BE2C (cell line): Measurements from ENCODE around the gene ITPRID1.

Experiments
- DNase-seq: peaks from one replicate; pipeline ENCODE4 v3.0.0-alpha.2; 2020
- H3K27me3 ChIP-seq: fragments of 250-450 bp; sonication (Bioruptor Pico); 2 replicates; pipeline ENCODE4 v1.5.1; 2020; ENCODE audit warnings: mild to moderate bottlenecking
- H3K36me3 ChIP-seq: fragments of 250-450 bp; sonication (Bioruptor Pico); 2 replicates; pipeline ENCODE4 v1.5.1; 2020; ENCODE audit warnings: mild to moderate bottlenecking
- H3K4me1 ChIP-seq: fragments of 250-450 bp; sonication (Bioruptor Pico); 2 replicates; pipeline ENCODE4 v1.5.1; 2020
- H3K4me3 ChIP-seq: 2 replicates; pipeline ENCODE4 v1.5.1; 2011; ENCODE audit warnings: low read depth, low read length
- H3K9me3 ChIP-seq: fragments of 250-450 bp; sonication (Bioruptor Pico); 2 replicates; pipeline ENCODE4 v1.5.1; 2020
- TF ChIP-seq, protein P1 (sequence below): IDR thresholded peaks from 2 replicates; pipeline ENCODE4 v1.5.1; 2012; ENCODE audit warnings: mild to moderate bottlenecking, low read depth, low read length

Gene ITPRID1

DNA sequence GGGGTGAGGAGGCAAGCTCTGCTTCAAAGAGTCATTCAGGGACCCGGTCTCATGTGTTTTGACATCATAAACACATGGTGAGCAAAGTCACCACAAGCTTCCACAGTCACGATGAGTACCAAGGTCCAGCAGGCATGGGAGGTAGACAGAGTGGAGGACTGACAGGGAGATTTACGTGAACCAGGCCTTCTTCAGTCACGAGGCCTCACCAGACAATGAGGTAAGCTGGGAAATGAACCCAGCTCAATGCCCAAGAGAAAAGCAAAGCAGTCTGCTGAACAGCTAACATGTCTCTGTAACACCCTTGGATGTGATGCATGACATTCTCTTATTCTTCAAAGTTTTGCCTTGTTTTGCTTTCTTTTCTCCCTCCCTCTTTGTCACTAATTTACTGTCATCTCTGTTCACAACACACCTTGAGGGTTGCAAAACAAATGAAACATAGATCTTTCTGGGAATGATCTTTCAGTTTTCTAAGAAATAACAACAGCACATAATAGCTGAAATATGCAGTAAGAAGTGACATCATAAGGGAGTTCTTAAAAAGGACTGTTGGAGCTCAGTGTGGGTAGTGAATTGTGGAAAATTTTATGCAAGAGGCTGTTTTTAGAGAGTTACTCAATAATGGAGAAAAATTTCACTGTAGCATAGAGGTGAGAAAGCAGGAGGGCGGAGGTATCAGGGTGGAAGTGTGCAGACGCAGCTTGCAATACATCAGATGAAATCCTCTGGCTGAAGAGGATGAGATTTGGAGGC is 182.1 kb downstream of the ITPRID1 start:
- no peaks in the 10 kb centered on the region for H3K4me1 ChIP-seq
- no peaks in the 10 kb centered on the region for H3K36me3 ChIP-seq
- DNase-seq: no peak
- peaks cover 3% of the 10 kb centered on the region for H3K27me3 ChIP-seq
- TF ChIP-seq, protein P1, sequence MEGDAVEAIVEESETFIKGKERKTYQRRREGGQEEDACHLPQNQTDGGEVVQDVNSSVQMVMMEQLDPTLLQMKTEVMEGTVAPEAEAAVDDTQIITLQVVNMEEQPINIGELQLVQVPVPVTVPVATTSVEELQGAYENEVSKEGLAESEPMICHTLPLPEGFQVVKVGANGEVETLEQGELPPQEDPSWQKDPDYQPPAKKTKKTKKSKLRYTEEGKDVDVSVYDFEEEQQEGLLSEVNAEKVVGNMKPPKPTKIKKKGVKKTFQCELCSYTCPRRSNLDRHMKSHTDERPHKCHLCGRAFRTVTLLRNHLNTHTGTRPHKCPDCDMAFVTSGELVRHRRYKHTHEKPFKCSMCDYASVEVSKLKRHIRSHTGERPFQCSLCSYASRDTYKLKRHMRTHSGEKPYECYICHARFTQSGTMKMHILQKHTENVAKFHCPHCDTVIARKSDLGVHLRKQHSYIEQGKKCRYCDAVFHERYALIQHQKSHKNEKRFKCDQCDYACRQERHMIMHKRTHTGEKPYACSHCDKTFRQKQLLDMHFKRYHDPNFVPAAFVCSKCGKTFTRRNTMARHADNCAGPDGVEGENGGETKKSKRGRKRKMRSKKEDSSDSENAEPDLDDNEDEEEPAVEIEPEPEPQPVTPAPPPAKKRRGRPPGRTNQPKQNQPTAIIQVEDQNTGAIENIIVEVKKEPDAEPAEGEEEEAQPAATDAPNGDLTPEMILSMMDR: no peak
- no peak overlapping the region for H3K4me3 ChIP-seq
- no peaks in the 10 kb centered on the region for H3K9me3 ChIP-seq

DNA sequence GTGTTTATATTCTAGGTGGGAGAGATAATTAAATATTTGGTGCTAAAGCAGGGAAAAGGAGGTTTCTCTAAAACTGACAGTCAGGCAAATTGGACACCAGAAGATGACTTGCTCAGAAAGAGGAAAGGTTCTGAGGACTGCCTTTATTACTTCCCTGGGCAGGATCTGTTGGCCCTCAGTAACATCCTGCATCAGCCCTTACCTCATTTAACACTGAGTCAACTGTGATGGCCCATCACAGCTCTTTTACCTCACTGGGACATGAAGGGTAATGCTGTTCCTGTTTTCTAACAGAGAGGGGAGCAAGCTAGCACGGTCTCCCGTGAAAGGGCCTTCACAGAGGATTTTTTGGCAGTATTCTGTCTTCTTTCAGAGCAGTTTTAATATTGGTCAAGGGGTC is 185.2 kb downstream of the ITPRID1 start:
- TF ChIP-seq, protein P1: no peak
- Histone ChIP-seq H3K4me1 (no peaks in the 10 kb centered on the region), H3K27me3 (peaks cover 1% of the 10 kb centered on the region), H3K36me3 (no peaks in the 10 kb centered on the region), H3K9me3 (no peaks in the 10 kb centered on the region), H3K4me3 (no peak overlapping the region)
- no peak for DNase-seq

DNA sequence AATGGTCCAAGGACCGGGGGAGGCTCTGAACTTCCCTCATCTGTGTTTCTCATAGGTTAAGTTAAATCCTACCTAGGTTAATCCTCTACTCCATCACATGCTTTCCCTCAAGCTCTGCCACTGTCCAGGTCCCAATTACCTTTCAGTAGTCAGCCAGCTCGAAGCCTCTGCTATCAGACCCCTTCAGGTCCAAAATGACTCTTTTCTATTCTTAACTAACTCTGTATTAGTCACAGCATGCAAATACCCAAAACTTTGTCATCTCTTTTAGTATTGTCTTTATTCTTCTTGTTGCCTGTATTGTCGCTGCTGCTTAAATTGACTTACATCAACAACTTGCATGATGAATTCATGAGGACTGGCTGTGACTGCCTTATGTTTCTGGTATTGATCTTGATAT is 188.5 kb downstream of the ITPRID1 start:
- no peaks in the 10 kb centered on the region for H3K4me1 ChIP-seq
- H3K4me3 ChIP-seq: no peak overlapping the region
- no peaks in the 10 kb centered on the region for H3K27me3 ChIP-seq
- H3K9me3 ChIP-seq: no peaks in the 10 kb centered on the region
- H3K36me3 ChIP-seq: no peaks in the 10 kb centered on the region
- TF ChIP-seq, protein P1: no peak
- no peak for DNase-seq

DNA sequence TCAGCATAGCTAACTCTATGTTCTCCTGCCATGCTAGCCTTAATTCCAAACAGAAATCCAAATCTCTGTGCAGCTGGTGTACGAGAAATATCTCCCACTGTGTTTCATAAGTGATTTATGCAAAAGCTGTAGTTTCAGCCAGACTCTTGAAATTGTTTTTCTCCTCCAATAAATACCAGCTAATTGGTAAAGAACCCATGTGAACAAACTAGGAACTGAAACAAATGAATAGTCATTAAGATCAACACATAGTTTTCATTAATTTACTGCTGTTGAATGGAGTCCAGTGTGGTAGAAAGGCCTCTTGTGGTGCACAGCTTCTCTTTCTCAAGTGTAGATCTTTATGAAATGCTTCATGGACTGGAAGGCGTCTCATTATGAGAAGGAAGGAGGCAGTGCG is 191.5 kb downstream of the ITPRID1 start:
- no peak for DNase-seq
- TF ChIP-seq, protein P1: no peak

DNA sequence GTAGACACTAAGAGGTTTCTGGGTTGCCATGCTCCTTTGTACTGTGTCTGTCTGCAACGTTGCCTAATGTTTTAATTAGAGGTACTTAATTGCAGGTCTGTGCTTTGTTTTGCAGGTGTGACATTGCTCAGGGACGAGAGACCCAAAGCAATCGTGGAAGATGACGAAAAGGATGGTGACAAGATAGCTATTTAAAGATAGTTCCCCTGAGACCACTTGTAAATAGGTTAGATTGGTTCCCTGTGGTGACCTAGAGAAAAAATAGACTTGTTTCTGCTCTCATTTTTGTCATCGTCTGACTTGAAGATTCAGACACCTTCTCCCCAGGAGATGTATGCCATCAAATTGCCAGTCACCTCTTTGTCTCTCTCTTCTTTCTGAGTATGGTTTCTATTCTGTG is 193.2 kb downstream of the ITPRID1 start:
- TF ChIP-seq, protein P1: no peak
- no peaks in the 10 kb centered on the region for H3K36me3 ChIP-seq
- no peaks in the 10 kb centered on the region for H3K9me3 ChIP-seq
- no peak for DNase-seq
- no peaks in the 10 kb centered on the region for H3K27me3 ChIP-seq
- H3K4me3 ChIP-seq: no peak overlapping the region
- no peaks in the 10 kb centered on the region for H3K4me1 ChIP-seq

More for the DNA sequence above, 191.5 kb downstream of the ITPRID1 start:
- H3K4me3 ChIP-seq: no peak overlapping the region
- H3K36me3 ChIP-seq: no peaks in the 10 kb centered on the region
- no peaks in the 10 kb centered on the region for H3K27me3 ChIP-seq
- no peaks in the 10 kb centered on the region for H3K4me1 ChIP-seq
- no peaks in the 10 kb centered on the region for H3K9me3 ChIP-seq
